Measurements from ENCODE around the gene CRB3. TPM values are rescaled to one million over a fixed set of nuclear protein-coding genes. Genes with fewer than 3 reads are reported as not detected.

The CRB3 gene
- total RNA-seq, 1 donor from 2014 or later = 0.41 TPM

DNA sequence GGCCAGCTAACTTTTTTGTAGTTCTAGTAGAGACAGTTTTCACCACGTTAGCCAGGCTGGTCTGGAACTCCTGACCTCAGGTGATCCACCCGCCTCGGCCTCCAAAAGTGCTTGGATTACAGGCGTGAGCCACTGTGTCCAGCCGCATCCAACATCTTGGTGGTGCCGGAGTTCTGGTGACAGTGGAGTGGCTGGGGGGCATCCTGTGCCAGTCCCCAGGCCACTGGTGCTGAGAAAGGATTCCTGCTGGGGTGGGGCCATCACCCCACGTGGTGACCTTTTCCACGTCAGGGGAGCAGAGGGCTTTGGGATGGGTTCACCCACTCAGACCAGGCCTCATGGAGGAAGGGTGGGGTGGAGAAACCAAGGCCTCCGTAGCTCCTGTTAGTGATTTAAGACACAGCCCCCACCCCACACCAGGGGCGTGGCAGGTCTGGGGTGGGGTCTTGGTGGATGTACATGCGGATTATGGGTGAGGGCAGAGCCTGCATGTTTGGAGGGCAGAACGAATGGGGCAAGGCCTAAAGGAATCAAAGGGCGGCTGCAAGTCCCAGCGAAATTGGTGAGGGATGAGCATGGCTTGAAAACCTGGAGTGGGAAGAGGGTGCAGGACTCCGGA lies 51.0 kb downstream of the CRB3 start:
- no peak for FAIRE-seq
- DNase-seq (ENCODE audit: low spot score in 2 of 2) = no peak

DNA sequence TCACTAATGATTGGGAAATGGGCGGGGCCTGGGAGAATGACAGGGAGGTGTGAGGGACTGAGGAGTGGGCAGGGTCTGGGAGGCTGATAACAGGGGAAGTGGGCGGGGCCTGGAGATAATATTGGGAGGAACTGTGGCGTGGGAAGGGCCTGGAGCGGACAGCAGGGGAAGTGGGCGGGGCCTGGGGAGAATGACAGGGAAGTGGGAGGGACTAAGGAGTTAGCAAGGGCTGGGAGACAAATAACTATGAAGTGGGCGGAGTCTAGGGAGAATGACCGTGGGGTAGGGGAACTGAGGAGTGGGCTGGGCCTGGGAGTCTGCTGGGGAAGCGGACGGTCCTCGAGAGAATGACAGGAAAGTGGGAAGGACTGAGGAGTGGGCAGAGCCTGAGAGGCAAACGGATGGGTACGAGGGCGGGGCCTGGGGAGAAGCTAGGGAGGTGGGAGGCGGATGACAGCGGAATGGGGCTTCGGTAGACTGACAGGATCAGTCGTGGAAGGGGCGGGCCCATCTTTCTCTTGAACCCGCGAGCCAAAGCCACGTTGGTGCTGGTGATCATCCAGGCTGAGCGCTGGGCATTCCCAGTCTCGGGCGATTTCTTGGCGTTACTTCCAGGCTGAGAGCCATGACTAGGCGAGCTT lies 52.1 kb downstream of the CRB3 start:
- FAIRE-seq = no peak
- peak; percentile 83 to 93 for DNase-seq (ENCODE audit: low spot score in 2 of 2)

Small RNAs within 50 kb of the gene (small RNA-seq; reads per million reads assigned to genes)
- gene AC010503.2 = not detected

Other genes with a start within 250 kb of the CRB3 start
- gene MLLT1, start 184.3 kb upstream of the CRB3 start, total RNA-seq = 8.6 TPM
- gene ACER1, start 130.7 kb upstream of the CRB3 start, total RNA-seq = not detected
- gene CLPP, start 102.7 kb upstream of the CRB3 start, total RNA-seq = 38.3 TPM
- gene ALKBH7, start 91.5 kb upstream of the CRB3 start, total RNA-seq = 39.9 TPM
- gene PSPN, start 88.3 kb upstream of the CRB3 start, total RNA-seq = 3.7 TPM
- 51.0 TPM for gene GTF2F1, start 71.1 kb upstream of the CRB3 start, total RNA-seq
- gene KHSRP, start 39.5 kb upstream of the CRB3 start, total RNA-seq = 64.8 TPM
- 0.41 TPM for gene SLC25A41, start 30.5 kb upstream of the CRB3 start, total RNA-seq
- gene SLC25A23, start 4.5 kb upstream of the CRB3 start, total RNA-seq = 14.7 TPM
- gene DENND1C, start 17.5 kb downstream of the CRB3 start, total RNA-seq = not detected
- 106 TPM for gene TUBB4A, start 38.0 kb downstream of the CRB3 start, total RNA-seq
- gene TNFSF9, start 66.8 kb downstream of the CRB3 start, total RNA-seq = 2.0 TPM
- not detected for gene CD70, start 126.9 kb downstream of the CRB3 start, total RNA-seq
- not detected for gene TNFSF14, start 205.9 kb downstream of the CRB3 start, total RNA-seq

All from frontal cortex (tissue), 4 donors.